GM23338 (cell line): ENCODE measurements around the gene TUBB4A. TPM values are rescaled to one million over a fixed set of nuclear protein-coding genes. Genes with fewer than 3 reads are reported as not detected.

Experiments
- ATAC-seq: fragments of 200-7000 bp; cut with Tn5 transposase; 3 replicates; pipeline ENCODE4 v1.9.1; 2020
- DNase-seq: peaks from one replicate; pipeline ENCODE4 v3.0.0-alpha.2; 2015; ENCODE audit warnings: low spot score
- H2AFZ ChIP-seq: fragments of 200-600 bp; sonication (generic); 2 replicates; pipeline ENCODE4 v1.8.0; 2016; ENCODE audit warnings: antibody characterized with exemption, mild to moderate bottlenecking, moderate library complexity
- H3F3A ChIP-seq: fragments of 200-600 bp; sonication (generic); replicated peaks from 2 replicates; pipeline ENCODE4 v1.8.0; 2017; ENCODE audit warnings: antibody characterized with exemption, mixed run types, low read depth
- H3K27ac ChIP-seq: fragments of 200-600 bp; sonication (generic); 2 replicates; pipeline ENCODE4 v1.6.1; 2016; ENCODE audit warnings: low read depth
- H3K27me3 ChIP-seq: fragments of 200-600 bp; sonication (generic); 2 replicates; pipeline ENCODE4 v1.8.0; 2016; ENCODE audit warnings: mild to moderate bottlenecking, mixed run types, moderate library complexity; ENCODE audit not compliant: insufficient read depth
- H3K36me3 ChIP-seq: fragments of 200-600 bp; sonication (generic); 2 replicates; pipeline ENCODE4 v1.8.0; 2016; ENCODE audit warnings: mild to moderate bottlenecking; ENCODE audit not compliant: insufficient read depth
- H3K4me1 ChIP-seq: fragments of 200-600 bp; sonication (generic); 2 replicates; pipeline ENCODE4 v1.8.0; 2016; ENCODE audit warnings: mild to moderate bottlenecking, moderate library complexity; ENCODE audit not compliant: insufficient read depth
- H3K4me2 ChIP-seq: fragments of 200-600 bp; sonication (generic); 2 replicates; pipeline ENCODE4 v1.7.1; 2017; ENCODE audit warnings: mixed run types
- H3K4me3 ChIP-seq: fragments of 200-600 bp; sonication (generic); 2 replicates; pipeline ENCODE4 v1.6.1; 2016; ENCODE audit warnings: mixed run types
- H3K79me2 ChIP-seq: fragments of 200-600 bp; sonication (generic); replicated peaks from 2 replicates; pipeline ENCODE4 v1.8.0; 2017; ENCODE audit warnings: mild to moderate bottlenecking; ENCODE audit not compliant: insufficient read depth
- H3K9me2 ChIP-seq: fragments of 200-600 bp; sonication (generic); 2 replicates; pipeline ENCODE4 v1.8.0; 2017; ENCODE audit not compliant: insufficient read depth
- H4K20me1 ChIP-seq: fragments of 200-600 bp; sonication (generic); replicated peaks from 2 replicates; pipeline ENCODE4 v1.8.0; 2017; ENCODE audit warnings: mild to moderate bottlenecking; ENCODE audit not compliant: insufficient read depth
- H3K27ac Mint-ChIP-seq: 2 replicates; pipeline ENCODE4 v1.8.0; 2020; ENCODE audit warnings: inconsistent platforms, mild to moderate bottlenecking, moderate library complexity, mixed read lengths
- H3K27me3 Mint-ChIP-seq: 3 replicates; pipeline ENCODE4 v1.8.0; 2022; ENCODE audit warnings: low read depth, mild to moderate bottlenecking, moderate library complexity, mixed read lengths, inconsistent platforms; ENCODE audit not compliant: insufficient read depth, poor library complexity
- H3K36me3 Mint-ChIP-seq: 3 replicates; pipeline ENCODE4 v1.8.0; 2021; ENCODE audit warnings: low read depth, mild to moderate bottlenecking, inconsistent platforms, moderate library complexity, mixed read lengths
- H3K4me1 Mint-ChIP-seq: 3 replicates; pipeline ENCODE4 v1.8.0; 2020; ENCODE audit warnings: mild to moderate bottlenecking, inconsistent platforms, mixed read lengths
- H3K4me3 Mint-ChIP-seq: 3 replicates; pipeline ENCODE4 v1.8.0; 2021; ENCODE audit warnings: moderate library complexity, mild to moderate bottlenecking, inconsistent platforms, mixed read lengths
- H3K9me3 Mint-ChIP-seq: 3 replicates; pipeline ENCODE4 v1.8.0; 2020; ENCODE audit warnings: moderate library complexity, mild to moderate bottlenecking, inconsistent platforms, mixed read lengths
- CREB1 ChIP-seq: fragments of 250-450 bp; sonication (Bioruptor Pico); IDR thresholded peaks from 2 replicates; pipeline ENCODE4 v1.5.0; 2020; ENCODE audit warnings: low read depth, mild to moderate bottlenecking, moderate library complexity
- CTCF ChIP-seq, 2 experiments: fragments of 200-600 bp in 1 of 2; sonication (generic) in 1 of 2; conservative IDR thresholded peaks; 2 replicates each; pipeline versions ENCODE4 v1.5.1 to v1.6.1; 2016 to 2017; ENCODE audit warnings: antibody characterized with exemption in 2 of 2, low read depth in 2 of 2, mild to moderate bottlenecking in 2 of 2, moderate library complexity in 1 of 2
- ETS1 ChIP-seq: IDR thresholded peaks from 2 replicates; pipeline ENCODE4 v1.6.1; 2016; ENCODE audit warnings: antibody characterized with exemption
- EZH2phosphoT487 ChIP-seq: fragments of 200-600 bp; sonication (generic); IDR thresholded peaks from one replicate; pipeline ENCODE4 v1.8.1; 2018; ENCODE audit warnings: antibody characterized with exemption; ENCODE audit not compliant: unreplicated experiment
- JUNB ChIP-seq: IDR thresholded peaks from one replicate; pipeline ENCODE4 v1.6.1; 2016; ENCODE audit warnings: antibody characterized with exemption; ENCODE audit not compliant: unreplicated experiment
- POLR2AphosphoS5 ChIP-seq: IDR thresholded peaks from 2 replicates; pipeline ENCODE4 v1.6.1; 2016; ENCODE audit warnings: antibody characterized with exemption, low read depth
- REST ChIP-seq: IDR thresholded peaks from one replicate; pipeline ENCODE4 v1.6.1; 2018; ENCODE audit warnings: antibody characterized with exemption; ENCODE audit not compliant: unreplicated experiment
- STAT1 ChIP-seq: IDR thresholded peaks from one replicate; pipeline ENCODE4 v1.6.1; 2016; ENCODE audit warnings: antibody characterized with exemption; ENCODE audit not compliant: unreplicated experiment
- ZNF114 ChIP-seq: fragments of 250-450 bp; sonication (Bioruptor Pico); IDR thresholded peaks from 2 replicates; pipeline ENCODE4 v1.5.0; 2020; ENCODE audit warnings: mild to moderate bottlenecking, moderate library complexity
- ZNF331 ChIP-seq: fragments of 250-450 bp; sonication (Bioruptor Pico); IDR thresholded peaks from 2 replicates; pipeline ENCODE4 v1.5.0; 2020; ENCODE audit warnings: low read depth, mild to moderate bottlenecking, moderate library complexity
- ZNF462 ChIP-seq: fragments of 250-450 bp; sonication (Bioruptor Pico); IDR thresholded peaks from 2 replicates; pipeline ENCODE4 v1.5.0; 2020; ENCODE audit warnings: mild to moderate bottlenecking, moderate library complexity
- polyA plus RNA-seq: library from polyadenylated mRNA; unstranded; fragments of >200 nt; fragmentation: Nextera tagmentation; extraction: Ambion mirVana; gene quantifications from 2 replicates; pipeline ENCODE4 v1.2.1, GENCODE V29; 2016
- total RNA-seq: library from RNA; depleted of rRNA; stranded (reverse); fragments of >200 nt; shearing (Covaris generic); gene quantifications from 2 replicates; pipeline ENCODE4 v1.2.3, GENCODE V29; 2014

Gene TUBB4A
- total and polyA plus RNA-seq, 2 experiments from 2014 or later: 32.9 to 41.7 TPM

GRCh38 chr19:6499052-6499790, 2.9 kb downstream of the TUBB4A start:
- no peaks in the 10 kb centered on the region for H3F3A ChIP-seq
- no peak overlapping the region for H2AFZ ChIP-seq
- Mint-ChIP-seq H3K4me1 (peaks cover 10% of the 10 kb centered on the region), H3K4me3 (no peak overlapping the region), H3K9me3 (no peaks in the 10 kb centered on the region; the same call in 1 of the 3 replicates), H3K27me3 (peaks cover 19% of the 10 kb centered on the region), H3K36me3 (no peaks in the 10 kb centered on the region; the same call in 1 of the 3 replicates), H3K27ac (no peak overlapping the region)
- no peaks in the 10 kb centered on the region for H4K20me1 ChIP-seq
- H3K4me1 ChIP-seq: peaks cover 6% of the 10 kb centered on the region; the same call in 1 of the 2 replicates
- no peak overlapping the region for H3K4me3 ChIP-seq
- no peaks in the 10 kb centered on the region for H3K36me3 ChIP-seq
- H3K79me2 ChIP-seq: no peaks in the 10 kb centered on the region
- H3K27ac ChIP-seq: no peak overlapping the region
- no peaks in the 10 kb centered on the region for H3K9me2 ChIP-seq
- TF ChIP-seq EZH2phosphoT487: no peak
- TF ChIP-seq POLR2AphosphoS5: no peak
- TF ChIP-seq ETS1: no peak
- TF ChIP-seq ZNF462 (CRISPR knock-in tag): no peak
- TF ChIP-seq CREB1 (CRISPR knock-in tag): no peak
- no peak for TF ChIP-seq STAT1
- no peak for TF ChIP-seq ZNF114 (CRISPR knock-in tag)
- TF ChIP-seq CTCF (conservative IDR thresholded peaks at IDR 0.05; ENCODE audit: low read depth in 2 of 2): no peak
- TF ChIP-seq REST: no peak
- no peak for TF ChIP-seq ZNF331 (CRISPR knock-in tag)
- no peak for TF ChIP-seq JUNB
- peaks cover 10% of the 10 kb centered on the region; the same call in 1 of the 2 replicates for H3K27me3 ChIP-seq
- H3K4me2 ChIP-seq: no peak overlapping the region
- no peak for ATAC-seq
- no peak for DNase-seq
